ENCODE data around the gene PPIC. TPM values are rescaled to one million over a fixed set of nuclear protein-coding genes. Genes with fewer than 3 reads are reported as not detected.

PPIC gene
- total and polyA plus RNA-seq, 2 donors (not counting 3 experiments of a cell fraction or from before 2014, with no cell fraction given): 26.5 to 36.4 TPM

GRCh38 chr5:123028222-123028621 is 8.3 kb downstream of the PPIC start:
- Histone ChIP-seq H3K27ac (ENCODE audit: insufficient read depth, low read depth, low read length) (no peak overlapping the region), H3K36me3 (ENCODE audit: control insufficient read depth in 2 of 2, extremely low read depth in 1 of 2, insufficient read depth in 2 of 2, low read length in 2 of 2) (peaks cover 0 to 4% of the 10 kb centered on the region in 2 experiments), H2AFZ (ENCODE audit: low read depth, low read length) (no peak overlapping the region), H3K9me3 (replicated peaks; ENCODE audit: control insufficient read depth, insufficient read depth, low read length) (no peaks in the 10 kb centered on the region), H3K9ac (replicated peaks; ENCODE audit: extremely low read depth, insufficient read depth, low read length) (no peak overlapping the region), H3K79me2 (ENCODE audit: control insufficient read depth, insufficient read depth, low read length) (no peaks in the 10 kb centered on the region), H3K4me1 (ENCODE audit: control insufficient read depth, extremely low read depth, insufficient read depth, low read length) (no peaks in the 10 kb centered on the region), H4K20me1 (replicated peaks; ENCODE audit: control insufficient read depth, extremely low read depth, insufficient read depth, low read length) (no peaks in the 10 kb centered on the region), H3K27me3 (ENCODE audit: control insufficient read depth in 2 of 2, insufficient read depth in 2 of 2, low read length in 2 of 2) (no peaks in the 10 kb centered on the region), H3K4me3 (replicated peaks in 1 of 3; ENCODE audit: insufficient read depth in 1 of 3, low read depth in 1 of 3, low read length in 3 of 3) (no peak overlapping the region), H3K4me2 (ENCODE audit: insufficient read depth, low read length) (no peak overlapping the region), H3K9me1 (replicated peaks; ENCODE audit: control insufficient read depth, extremely low read depth, insufficient read depth, low read length) (no peaks in the 10 kb centered on the region)
- CTCF ChIA-PET: no interaction called here
- dilution Hi-C loops (cut with MboI; ENCODE audit: extremely low pct_ligation_motif_present, low sequenced_read_pairs): no loop called here
- DNase-seq (ENCODE audit: low read depth, low spot score) (peak; percentile 37), FAIRE-seq (no peak)
- BruUV-seq (replicated peaks): no TSS peak
- POLR2A ChIA-PET: no interaction called here
- intact Hi-C loops (cut with micrococcal nuclease): no loop called here
- no peak for TF ChIP-seq EZH2 (IDR thresholded peaks at IDR 0.05; ENCODE audit: borderline replicate concordance, low read depth, low read length, severe bottlenecking)
- TF ChIP-seq CTCF (IDR thresholded peaks at IDR 0.05; ENCODE audit: extremely low read depth in 1 of 2, insufficient read depth in 1 of 2, low read depth in 1 of 2, low read length in 2 of 2): no peak
- TF ChIP-seq, protein P1, sequence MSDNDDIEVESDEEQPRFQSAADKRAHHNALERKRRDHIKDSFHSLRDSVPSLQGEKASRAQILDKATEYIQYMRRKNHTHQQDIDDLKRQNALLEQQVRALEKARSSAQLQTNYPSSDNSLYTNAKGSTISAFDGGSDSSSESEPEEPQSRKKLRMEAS (IDR thresholded peaks at IDR 0.05; ENCODE audit: insufficient read depth, insufficient read length): no peak
- TF ChIP-seq MYC (IDR thresholded peaks at IDR 0.05; ENCODE audit: low read depth, low read length): no peak
- TF ChIP-seq JUN (IDR thresholded peaks at IDR 0.05; ENCODE audit: borderline replicate concordance, insufficient read depth, insufficient read length, low read depth): no peak
- TF ChIP-seq GATA2 (IDR thresholded peaks at IDR 0.05; ENCODE audit: insufficient read depth, insufficient read length, low read depth, low read length): no peak
- TF ChIP-seq FOS (IDR thresholded peaks at IDR 0.05; ENCODE audit: borderline replicate concordance, insufficient read depth, low read length): no peak
- no peak for TF ChIP-seq POLR2A (IDR thresholded peaks at IDR 0.05; ENCODE audit: low read depth, low read length)
- TF ChIP-seq POLR2AphosphoS5 (IDR thresholded peaks at IDR 0.05; ENCODE audit: insufficient read depth, low read depth, low read length): no peak

Data from endothelial cell of umbilical vein (primary cell).